HPDE6-E6E7 (cell line): ENCODE data around the gene POMC.
"Not testable (repeated sequence)": the region's sequence is repeated elsewhere in the genome, so short reads cannot be mapped to it uniquely, and the experiment has no call there.

Experiments
- DNase-seq: peaks from one replicate; pipeline ENCODE4 v3.0.0; 2011; ENCODE audit warnings: missing footprints; ENCODE audit errors: extremely low spot score

The POMC gene

GRCh38 chr2:25168256-25169072, at the start of gene POMC:
POMC (minus strand) TSS chr2:25168580; CDS start chr2:25164772, 3,808 bp downstream.
- DNase-seq = no peak

GRCh38 chr2:25218100-25218499, 49.7 kb upstream of the POMC start:
- no peak for DNase-seq

- DNase-seq = no peak
Measured at GRCh38 chr2:25215948-25216679, 47.7 kb upstream of the POMC start.

- no peak for DNase-seq
Measured at GRCh38 chr2:25215232-25215631, 46.9 kb upstream of the POMC start.

GRCh38 chr2:25213229-25213628, 44.8 kb upstream of the POMC start:
- DNase-seq = no peak

GRCh38 chr2:25210923-25211322, 42.5 kb upstream of the POMC start:
- not testable (repeated sequence) for DNase-seq

GRCh38 chr2:25207078-25207545, 38.7 kb upstream of the POMC start:
- DNase-seq = no peak

- no peak for DNase-seq
Measured at GRCh38 chr2:25204190-25204838, 35.9 kb upstream of the POMC start.

GRCh38 chr2:25202275-25202674, 33.9 kb upstream of the POMC start:
- DNase-seq = no peak

GRCh38 chr2:25201794-25202193, 33.4 kb upstream of the POMC start:
- DNase-seq = no peak

GRCh38 chr2:25201265-25201664, 32.9 kb upstream of the POMC start:
- no peak for DNase-seq

- DNase-seq = no peak
Measured at GRCh38 chr2:25198576-25198975, 30.2 kb upstream of the POMC start.

GRCh38 chr2:25198209-25198525, 29.8 kb upstream of the POMC start:
- no peak for DNase-seq

GRCh38 chr2:25197336-25198208, 29.2 kb upstream of the POMC start:
- no peak for DNase-seq

GRCh38 chr2:25194576-25195122, 26.3 kb upstream of the POMC start:
- DNase-seq = no peak

- DNase-seq = no peak
Measured at GRCh38 chr2:25190536-25190935, 22.2 kb upstream of the POMC start.

- DNase-seq = no peak
Measured at GRCh38 chr2:25188405-25188804, 20.0 kb upstream of the POMC start.

- DNase-seq = no peak
Measured at GRCh38 chr2:25187729-25188350, 19.5 kb upstream of the POMC start.

GRCh38 chr2:25184254-25184653, 15.9 kb upstream of the POMC start:
- peak; percentile 49 for DNase-seq

GRCh38 chr2:25178976-25179375, 10.6 kb upstream of the POMC start:
- no peak for DNase-seq

- DNase-seq = no peak
Measured at GRCh38 chr2:25177211-25177611, 8.8 kb upstream of the POMC start.
